Stomach (tissue), 9 donors: Measurements from ENCODE around the gene ACSF3. TPM values are rescaled to one million over a fixed set of nuclear protein-coding genes. Genes with fewer than 3 reads are reported as not detected.
A peak's percentile ranks its signal among the peaks of the same experiment; 100 is the strongest.

ENCODE experiments used
- DNase-seq, 2 donors: peaks; one replicate each; pipeline versions ENCODE4 v3.0.0 to v3.0.0-alpha.2; 2013 to 2019
- H3K27ac ChIP-seq, 5 donors: fragments of 200-600 bp in 4 of 5; sonication (generic) in 4 of 5; one replicate each; pipeline ENCODE4 v1.5.1; 2013 to 2019; ENCODE audit warnings: mild to moderate bottlenecking in 1 of 5, moderate library complexity in 1 of 5
- H3K27me3 ChIP-seq, 3 donors: fragments of 200-600 bp; sonication (generic); one replicate each; pipeline ENCODE4 v1.5.1; 2017 to 2019; ENCODE audit warnings: mixed run types in 1 of 3
- H3K36me3 ChIP-seq, 4 donors: fragments of 200-600 bp; sonication (generic); 1 replicate in 3 of 4; 2 replicates in 1 of 4; pipeline ENCODE4 v1.5.1; 2016 to 2019
- H3K4me1 ChIP-seq, 4 donors: fragments of 200-600 bp; sonication (generic); one replicate each; pipeline ENCODE4 v1.5.1; 2016 to 2019
- H3K4me3 ChIP-seq, 4 donors: fragments of 200-600 bp; sonication (generic) in 3 of 4; one replicate each; pipeline ENCODE4 v1.5.1; 2016 to 2019; ENCODE audit warnings: mild to moderate bottlenecking in 1 of 4
- H3K9me3 ChIP-seq, 4 donors: fragments of 200-600 bp; sonication (generic); one replicate each; pipeline ENCODE4 v1.5.1; 2016 to 2019
- EP300 ChIP-seq: sonication (generic); formaldehyde crosslinking; IDR thresholded peaks from one replicate; pipeline ENCODE4 v1.6.1; 2017; ENCODE audit warnings: antibody characterized with exemption
- POLR2A ChIP-seq, 4 donors: fragments of 450-650 bp; IDR thresholded peaks; one replicate each; pipeline ENCODE4 v1.6.1; 2016; ENCODE audit warnings: antibody characterized with exemption in 4 of 4, control low read depth in 2 of 4, mild to moderate bottlenecking in 1 of 4, moderate library complexity in 1 of 4
- POLR2AphosphoS5 ChIP-seq, 3 donors: sonication (generic); formaldehyde crosslinking; IDR thresholded peaks; one replicate each; pipeline ENCODE4 v1.6.1; 2016; ENCODE audit warnings: antibody characterized with exemption in 3 of 3
- WGBS, 5 donors: extraction: QIAGEN DNeasy Blood & Tissue Kit in 3 of 5; methylation state at CpG; one replicate each; pipeline versions ENCODE4 v1.1.5 to v1.1.7; 2013 to 2018; 5-methylcytosine and 5-hydroxymethylcytosine counted together
- intact Hi-C: fragments of 100-400 bp; cut with DNase I; formaldehyde crosslinking; loops from one replicate; pipeline ENCODE4 v1.15.1; 2023; ENCODE audit warnings: low total_unique reads
- polyA plus RNA-seq, 3 donors: library from polyadenylated mRNA; stranded (reverse); fragments of 200-250 nt; gene quantifications; one replicate each; pipeline ENCODE4 v1.2.3, GENCODE V29; 2013
- total RNA-seq, 5 donors: library from RNA; depleted of rRNA; stranded (reverse); fragments of >200 nt; gene quantifications; one replicate each; pipeline versions ENCODE4 v1.1.0 to v1.2.3, GENCODE V29; 2014 to 2016
- TF ChIP-seq, protein P1 (sequence below), 7 experiments: fragments of 450-650 bp in 4 of 7; fragments of 200-600 bp in 3 of 7; sonication (generic) in 3 of 7; IDR thresholded peaks; one replicate each; pipeline ENCODE4 v1.5.1; 2016 to 2019; ENCODE audit warnings: antibody characterized with exemption in 7 of 7, control low read depth in 2 of 7, mild to moderate bottlenecking in 1 of 7
- donor health status: healthy with polysubstance abuse.
- donor health status: Bipolar disorder and iron deficiency.
- donor health status: healthy.

Gene ACSF3
- total and polyA plus RNA-seq, 8 donors, result 16.9 to 265 (median 30.7) TPM

DNA sequence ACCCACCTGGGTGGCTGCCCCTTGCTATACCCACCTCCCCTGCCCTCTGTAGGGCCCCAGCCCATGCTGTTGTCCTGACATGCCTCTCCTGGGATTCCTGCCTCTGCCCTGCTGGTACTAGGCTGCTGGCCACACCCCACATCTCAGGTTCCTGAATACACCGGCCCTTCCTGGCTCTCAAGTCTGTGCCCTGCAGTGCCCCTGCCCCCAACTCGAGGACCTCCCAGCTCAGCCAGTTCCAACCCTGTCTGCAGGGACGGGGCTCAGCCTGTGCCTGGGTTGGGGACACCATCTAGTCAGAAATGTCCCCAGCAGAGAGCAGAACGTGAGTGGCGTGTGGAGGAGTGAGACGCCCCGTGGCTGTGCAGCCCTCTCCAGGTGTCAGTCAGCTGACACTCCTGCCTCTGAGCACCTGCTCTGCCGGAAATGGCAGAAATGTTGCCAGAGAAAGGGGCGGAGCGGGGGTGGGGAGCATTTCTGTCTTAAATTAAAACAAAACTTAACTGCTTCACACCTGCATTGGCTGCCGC lies 28.7 kb downstream of the ACSF3 start:
- WGBS, 5 donors, result 30 to 66% (median 40%) methylated on average over 10 to 11 of the region's 11 CpGs
- DNase-seq, result peak; percentile 73

DNA sequence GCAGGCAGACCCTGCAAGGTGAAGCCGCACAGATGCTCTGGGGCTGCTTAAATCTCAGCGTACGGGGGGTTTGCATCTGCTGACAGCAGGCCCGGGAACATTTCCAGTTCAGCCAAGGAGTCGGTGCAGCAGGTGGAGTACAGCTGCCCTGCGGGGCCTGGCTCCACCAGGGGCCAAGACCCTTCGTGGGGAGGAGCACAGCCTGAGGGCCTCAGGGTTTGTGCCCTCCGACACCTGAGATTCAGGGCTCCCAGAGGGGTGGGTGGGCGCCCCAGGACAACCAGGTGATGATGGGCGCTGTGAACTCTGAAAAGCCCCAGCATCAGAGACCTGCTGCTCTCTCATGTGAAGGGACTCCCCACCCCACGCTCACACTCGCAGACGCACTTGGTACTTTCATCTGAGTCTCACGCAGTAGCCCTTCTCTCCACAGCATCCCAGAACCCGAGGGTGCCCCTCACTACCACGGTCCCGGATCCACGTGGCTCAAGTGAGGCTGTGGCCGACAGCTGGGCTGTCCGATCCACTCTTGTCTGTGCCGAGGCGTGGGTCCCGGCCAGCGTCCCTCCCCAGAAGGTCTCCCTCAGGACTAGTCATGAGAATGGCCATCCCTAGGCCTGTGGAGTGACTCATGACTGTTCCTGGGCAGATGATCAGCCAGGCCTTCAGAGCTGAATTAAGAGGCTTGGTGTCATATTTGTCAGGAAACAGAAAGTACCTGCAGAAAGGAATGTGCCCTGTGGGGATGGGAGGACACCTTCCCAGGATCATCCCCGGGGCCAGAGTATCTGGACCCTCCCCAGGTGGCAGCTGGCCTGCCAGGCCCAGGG lies 29.6 kb downstream of the ACSF3 start:
- no peak for TF ChIP-seq POLR2AphosphoS5 (IDR thresholded peaks at IDR 0.05)
- TF ChIP-seq, protein P1, sequence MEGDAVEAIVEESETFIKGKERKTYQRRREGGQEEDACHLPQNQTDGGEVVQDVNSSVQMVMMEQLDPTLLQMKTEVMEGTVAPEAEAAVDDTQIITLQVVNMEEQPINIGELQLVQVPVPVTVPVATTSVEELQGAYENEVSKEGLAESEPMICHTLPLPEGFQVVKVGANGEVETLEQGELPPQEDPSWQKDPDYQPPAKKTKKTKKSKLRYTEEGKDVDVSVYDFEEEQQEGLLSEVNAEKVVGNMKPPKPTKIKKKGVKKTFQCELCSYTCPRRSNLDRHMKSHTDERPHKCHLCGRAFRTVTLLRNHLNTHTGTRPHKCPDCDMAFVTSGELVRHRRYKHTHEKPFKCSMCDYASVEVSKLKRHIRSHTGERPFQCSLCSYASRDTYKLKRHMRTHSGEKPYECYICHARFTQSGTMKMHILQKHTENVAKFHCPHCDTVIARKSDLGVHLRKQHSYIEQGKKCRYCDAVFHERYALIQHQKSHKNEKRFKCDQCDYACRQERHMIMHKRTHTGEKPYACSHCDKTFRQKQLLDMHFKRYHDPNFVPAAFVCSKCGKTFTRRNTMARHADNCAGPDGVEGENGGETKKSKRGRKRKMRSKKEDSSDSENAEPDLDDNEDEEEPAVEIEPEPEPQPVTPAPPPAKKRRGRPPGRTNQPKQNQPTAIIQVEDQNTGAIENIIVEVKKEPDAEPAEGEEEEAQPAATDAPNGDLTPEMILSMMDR (IDR thresholded peaks at IDR 0.05), result no peak
- TF ChIP-seq POLR2A (IDR thresholded peaks at IDR 0.05), result no peak
- TF ChIP-seq EP300, result no peak
- Histone ChIP-seq H3K27me3 (no peaks in the 10 kb centered on the region), H3K36me3 (peaks cover 33 to 90% (median 71%) of the 10 kb centered on the region in 4 donors), H3K27ac (no peak overlapping the region), H3K4me3 (no peak overlapping the region), H3K9me3 (no peaks in the 10 kb centered on the region), H3K4me1 (peaks cover 0 to 13% (median 8%) of the 10 kb centered on the region in 4 donors)
- no peak for DNase-seq
- intact Hi-C loops, result no loop called here
- 83 to 89% (median 86%) methylated on average over 17 to 25 of the region's 25 CpGs for WGBS, 5 donors

More for the DNA sequence above, 28.7 kb downstream of the ACSF3 start:
- H3K36me3 ChIP-seq, result peaks cover 40 to 97% (median 79%) of the 10 kb centered on the region in 4 donors
- intact Hi-C loops, result no loop called here
- no peaks in the 10 kb centered on the region for H3K9me3 ChIP-seq
- TF ChIP-seq, protein P1 (IDR thresholded peaks at IDR 0.05), result peak in 1 of 7 experiments; percentile 27
- TF ChIP-seq POLR2A (IDR thresholded peaks at IDR 0.05) (no peak), POLR2AphosphoS5 (IDR thresholded peaks at IDR 0.05) (peak in 2 of 3 donors; percentile 35 to 36)
- H3K27ac ChIP-seq, result peak overlapping the region in 3 of 5 donors; percentile 29 to 69 (median 42)
- H3K4me3 ChIP-seq, result no peak overlapping the region
- H3K27me3 ChIP-seq, result no peaks in the 10 kb centered on the region
- peaks cover 0 to 13% (median 8%) of the 10 kb centered on the region in 4 donors for H3K4me1 ChIP-seq

DNA sequence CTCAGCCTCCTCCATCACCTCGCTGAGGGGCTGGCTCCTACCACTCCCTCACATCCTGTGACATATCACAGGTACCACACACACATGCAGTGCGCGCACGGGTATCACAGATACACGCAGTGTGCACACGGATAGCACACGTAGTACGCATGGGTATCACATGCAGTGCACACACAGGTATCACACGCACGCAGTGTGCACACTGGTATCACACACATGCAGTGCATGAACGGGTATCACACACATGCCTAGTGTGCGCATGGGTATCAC lies 30.1 kb downstream of the ACSF3 start:
- WGBS, 5 donors, result 94 to 98% (median 95%) methylated on average over 6 to 12 of the region's 12 CpGs
- H3K27me3 ChIP-seq, result no peaks in the 10 kb centered on the region
- H3K4me3 ChIP-seq, result no peak overlapping the region
- intact Hi-C loops, result no loop called here
- peaks cover 33 to 86% (median 66%) of the 10 kb centered on the region in 4 donors for H3K36me3 ChIP-seq
- H3K9me3 ChIP-seq, result no peaks in the 10 kb centered on the region
- H3K27ac ChIP-seq, result no peak overlapping the region
- DNase-seq, result no peak
- TF ChIP-seq POLR2A (IDR thresholded peaks at IDR 0.05) (no peak), EP300 (no peak), POLR2AphosphoS5 (IDR thresholded peaks at IDR 0.05) (no peak)
- TF ChIP-seq, protein P1 (IDR thresholded peaks at IDR 0.05), result no peak
- H3K4me1 ChIP-seq, result peaks cover 0 to 13% (median 8%) of the 10 kb centered on the region in 4 donors

DNA sequence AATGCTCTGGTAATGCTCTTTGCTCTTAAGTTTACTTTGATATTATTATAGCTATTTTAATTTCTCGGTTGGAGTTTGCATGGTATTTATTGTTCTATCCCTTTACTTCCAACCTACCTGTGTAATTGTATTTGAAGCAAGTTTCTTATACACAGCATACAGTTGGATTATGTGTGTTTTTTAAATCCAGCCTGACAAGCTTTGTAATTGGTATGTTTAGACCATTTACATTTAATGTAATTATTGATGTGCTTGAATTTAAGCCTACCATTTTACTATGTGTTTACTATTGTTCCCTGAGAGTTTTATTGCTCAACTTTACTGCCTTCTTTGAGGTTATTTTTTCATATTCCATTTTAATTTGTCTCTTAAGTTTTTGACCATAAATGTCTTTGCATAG lies 35.7 kb downstream of the ACSF3 start:
- DNase-seq, result no peak
- no peaks in the 10 kb centered on the region for H3K27me3 ChIP-seq
- no peak overlapping the region for H3K27ac ChIP-seq
- H3K4me3 ChIP-seq, result no peak overlapping the region
- TF ChIP-seq EP300 (no peak), POLR2AphosphoS5 (IDR thresholded peaks at IDR 0.05) (no peak), POLR2A (IDR thresholded peaks at IDR 0.05) (no peak)
- 94 to 100% (median 98%) methylated on average over 1 of the region's 1 CpG for WGBS, 5 donors
- H3K9me3 ChIP-seq, result peaks cover 0 to 9% (median 0%) of the 10 kb centered on the region in 4 donors
- peaks cover 19 to 78% (median 60%) of the 10 kb centered on the region in 4 donors for H3K36me3 ChIP-seq
- no peaks in the 10 kb centered on the region for H3K4me1 ChIP-seq
- intact Hi-C loops, result no loop called here
